ENCODE results near the gene ETF1.
"Not testable (repeated sequence)": the region's sequence is repeated elsewhere in the genome, so short reads cannot be mapped to it uniquely, and the experiment has no call there.

ETF1 gene

GRCh38 chr5:138482638-138483037, 60.4 kb downstream of the ETF1 start:
- no peak overlapping the region for H3K27ac ChIP-seq
- no peak for TF ChIP-seq ZFX (IDR thresholded peaks at IDR 0.05; ENCODE audit: borderline replicate concordance)
- TF ChIP-seq CTCF (IDR thresholded peaks at IDR 0.05) = no peak

- no peak overlapping the region for H3K27ac ChIP-seq
- TF ChIP-seq CTCF (IDR thresholded peaks at IDR 0.05) (no peak), ZFX (IDR thresholded peaks at IDR 0.05; ENCODE audit: borderline replicate concordance) (no peak)
These were observed 66.1 kb downstream of the ETF1 start for GRCh38 chr5:138476918-138477317.

GRCh38 chr5:138473151-138473550, 69.9 kb downstream of the ETF1 start:
- H3K27ac ChIP-seq = not testable (repeated sequence)

GRCh38 chr5:138472353-138472752, 70.7 kb downstream of the ETF1 start:
- TF ChIP-seq CTCF (IDR thresholded peaks at IDR 0.05) (no peak), ZFX (IDR thresholded peaks at IDR 0.05; ENCODE audit: borderline replicate concordance) (no peak)
- H3K27ac ChIP-seq = no peak overlapping the region

- no peak overlapping the region for H3K27ac ChIP-seq
- TF ChIP-seq CTCF (IDR thresholded peaks at IDR 0.05) (no peak), ZFX (IDR thresholded peaks at IDR 0.05; ENCODE audit: borderline replicate concordance) (no peak)
These were observed 72.0 kb downstream of the ETF1 start for GRCh38 chr5:138471052-138471361.

GRCh38 chr5:138470322-138471051, 72.5 kb downstream of the ETF1 start:
- TF ChIP-seq CTCF (IDR thresholded peaks at IDR 0.05) (no peak), ZFX (IDR thresholded peaks at IDR 0.05; ENCODE audit: borderline replicate concordance) (no peak)
- peak overlapping the region; percentile 36 for H3K27ac ChIP-seq

- peak overlapping the region; percentile 36 for H3K27ac ChIP-seq
- TF ChIP-seq ZFX (IDR thresholded peaks at IDR 0.05; ENCODE audit: borderline replicate concordance) (no peak), CTCF (IDR thresholded peaks at IDR 0.05) (no peak)
These were observed 73.3 kb downstream of the ETF1 start for GRCh38 chr5:138469540-138470321.

Measured in 22Rv1 (cell line).